ENCODE results near the gene MYOZ3. TPM values are rescaled to one million over a fixed set of nuclear protein-coding genes. Genes with fewer than 3 reads are reported as not detected.

MYOZ3 gene
- total RNA-seq, 1 donor from 2014 or later: 0.40 TPM

GRCh38 chr5:150626853-150627276 is 34.2 kb upstream of the MYOZ3 start:
- DNase-seq (ENCODE audit: low read depth in 2 of 2): peak in 1 of 2 donors; percentile 75

GRCh38 chr5:150627731-150628545 is 33.1 kb upstream of the MYOZ3 start:
- no peak for DNase-seq (ENCODE audit: low read depth in 2 of 2)

- peak in 1 of 2 donors; percentile 36 for DNase-seq (ENCODE audit: low read depth in 2 of 2)
These were observed 32.0 kb upstream of the MYOZ3 start for GRCh38 chr5:150628936-150629485.

DNA sequence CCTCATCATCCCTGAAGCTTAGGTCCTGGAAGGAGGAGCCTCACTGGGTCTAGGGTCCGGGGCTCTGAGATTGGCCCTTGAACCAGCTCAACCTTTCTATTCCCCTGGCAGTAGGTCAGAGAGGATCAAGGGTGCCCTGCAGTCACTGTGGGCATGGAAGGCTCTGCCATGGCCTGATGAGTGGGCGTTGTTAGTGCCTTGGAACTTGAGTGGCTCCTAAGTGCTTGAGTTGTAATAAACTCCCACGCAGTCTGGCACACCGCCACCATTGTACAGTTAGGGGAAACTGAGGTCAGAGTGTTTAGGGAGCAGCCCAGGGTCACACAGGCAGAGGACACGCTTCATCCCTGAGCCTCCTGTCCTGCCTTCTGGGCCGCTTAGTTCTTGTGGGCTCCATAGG is 31.0 kb upstream of the MYOZ3 start:
- no peak for DNase-seq (ENCODE audit: low read depth in 2 of 2)

- no peak for DNase-seq (ENCODE audit: low read depth in 2 of 2)
These were observed 30.4 kb upstream of the MYOZ3 start for GRCh38 chr5:150630461-150631325.

GRCh38 chr5:150631326-150631701 is 29.7 kb upstream of the MYOZ3 start:
- DNase-seq (ENCODE audit: low read depth in 2 of 2): no peak

DNA sequence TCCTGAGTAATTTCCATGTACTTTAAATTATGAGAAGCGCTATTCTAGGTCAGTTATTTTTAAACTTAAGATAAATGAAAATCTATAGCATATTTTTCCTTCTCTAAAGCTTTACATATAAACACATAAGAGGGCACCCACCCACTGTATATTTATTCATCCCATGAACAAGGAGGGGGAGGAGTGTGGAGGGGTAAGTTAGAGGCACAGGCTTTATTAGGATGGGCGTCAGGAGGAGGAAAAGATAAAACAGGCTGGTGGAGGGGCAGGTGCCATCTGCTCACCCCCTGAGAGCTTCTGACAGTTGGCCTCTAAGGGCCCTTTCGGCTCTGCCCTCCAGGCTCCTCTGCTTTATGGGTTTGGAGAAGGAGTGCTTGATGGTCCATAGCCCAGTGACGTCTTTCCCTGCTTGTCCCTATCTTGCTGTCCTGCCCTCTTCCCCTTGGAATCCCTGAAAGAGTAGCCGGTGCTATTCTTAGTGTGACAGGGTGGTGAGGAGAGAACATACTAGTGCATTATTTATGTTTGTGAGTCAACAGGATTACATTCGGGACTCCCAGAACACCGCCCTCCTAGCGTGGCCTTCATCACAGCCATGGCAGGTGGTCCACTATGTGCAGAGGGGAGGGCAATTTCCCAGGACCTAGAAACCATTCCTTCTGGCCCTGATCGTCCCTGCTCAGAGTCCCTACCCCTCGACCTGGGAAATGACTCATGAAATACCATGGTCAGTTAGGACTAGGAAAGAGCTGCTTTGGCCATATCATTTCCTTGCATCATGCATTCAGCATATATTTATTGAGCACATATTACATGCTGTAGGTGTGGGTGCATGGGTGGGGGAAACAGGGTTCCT is 28.5 kb upstream of the MYOZ3 start:
- peak; percentile 38 to 89 for DNase-seq (ENCODE audit: low read depth in 2 of 2)

DNA sequence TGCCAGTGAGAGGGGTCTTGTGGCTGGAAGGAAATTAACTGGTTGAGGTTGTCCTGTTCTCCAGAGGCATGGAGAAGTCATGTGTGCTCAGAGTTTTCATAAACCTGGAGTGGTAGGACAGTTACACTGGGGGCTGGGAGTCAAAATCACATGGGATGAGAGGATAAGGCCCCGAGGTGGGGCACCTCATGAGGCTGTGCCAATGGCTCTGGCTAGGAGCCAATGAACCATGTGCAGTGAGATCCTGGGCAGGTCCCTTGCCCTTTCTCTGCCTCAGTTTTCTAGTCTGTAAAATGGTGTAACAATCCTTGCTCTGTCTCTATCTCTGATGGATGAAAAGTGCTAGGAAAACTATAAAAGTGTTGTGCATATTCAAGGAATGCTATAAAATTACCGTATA is 27.6 kb upstream of the MYOZ3 start:
- DNase-seq (ENCODE audit: low read depth in 2 of 2): no peak

GRCh38 chr5:150636391-150637244 is 24.4 kb upstream of the MYOZ3 start:
- peak; percentile 73 to 79 for DNase-seq (ENCODE audit: low read depth in 2 of 2)

GRCh38 chr5:150637245-150638052 is 23.6 kb upstream of the MYOZ3 start:
- peak in 1 of 2 donors; percentile 91 for DNase-seq (ENCODE audit: low read depth in 2 of 2)

DNA sequence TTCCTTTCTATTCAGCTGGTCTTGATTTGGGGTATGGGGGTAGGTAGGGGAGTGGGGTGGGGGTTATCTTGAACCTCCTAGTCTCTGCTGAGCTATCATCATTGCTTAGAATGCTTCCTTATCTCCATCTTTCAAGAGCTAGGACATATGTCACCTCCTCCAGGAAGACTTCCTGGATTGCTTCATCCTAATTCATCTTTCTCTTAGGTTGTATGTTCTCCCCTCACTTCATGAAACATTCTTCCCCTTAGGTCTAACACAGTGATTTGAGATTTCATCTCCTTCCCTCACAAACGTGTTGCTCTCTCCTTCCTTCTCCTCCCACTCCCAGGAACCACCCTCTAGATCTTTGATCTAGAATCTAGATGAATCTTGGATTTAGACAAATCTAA is 23.0 kb upstream of the MYOZ3 start:
- no peak for DNase-seq (ENCODE audit: low read depth in 2 of 2)

DNA sequence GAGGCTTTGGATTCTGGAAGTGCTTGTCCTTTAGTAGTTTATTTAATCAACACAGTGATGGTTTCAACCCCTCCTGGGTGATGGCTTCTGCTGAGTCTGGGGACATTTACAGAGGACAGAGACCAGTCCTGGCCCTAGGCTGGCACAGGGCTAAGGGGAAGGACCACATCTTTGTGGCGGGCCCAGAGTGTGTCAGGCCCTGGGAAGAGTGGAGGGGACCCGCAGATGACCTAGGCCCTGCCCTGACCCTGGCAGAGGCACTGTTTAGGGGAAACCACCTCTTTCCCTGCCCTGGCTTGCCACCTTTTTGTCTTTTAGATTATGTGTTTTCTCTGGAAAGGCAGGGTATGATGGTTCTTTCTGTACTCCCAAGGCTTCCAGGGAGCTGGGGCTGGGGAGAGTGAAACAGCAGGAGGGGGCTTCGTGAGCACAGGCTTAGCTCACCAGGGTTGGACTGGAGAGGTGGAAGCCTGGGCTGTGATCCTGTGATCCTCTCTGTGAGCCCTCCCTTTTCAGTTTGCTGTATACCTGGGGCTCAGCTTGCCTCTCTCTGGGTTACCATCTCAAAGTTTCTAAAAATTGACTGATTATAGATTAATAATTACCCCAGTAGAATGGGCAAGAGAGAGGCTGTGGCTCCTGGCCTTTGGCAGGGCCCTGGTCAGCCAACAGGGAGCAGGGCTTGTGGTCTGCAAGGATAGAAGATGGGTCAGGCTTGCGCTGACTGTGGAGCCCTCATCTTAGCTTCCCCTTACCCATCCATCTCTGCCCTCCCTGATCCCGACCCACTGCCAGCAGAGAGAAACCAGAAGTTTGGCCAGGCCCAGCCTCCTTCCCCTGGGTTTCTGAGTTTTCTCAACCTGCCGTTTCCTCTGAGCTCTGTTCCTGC is 22.3 kb upstream of the MYOZ3 start:
- DNase-seq (ENCODE audit: low read depth in 2 of 2): no peak

DNA sequence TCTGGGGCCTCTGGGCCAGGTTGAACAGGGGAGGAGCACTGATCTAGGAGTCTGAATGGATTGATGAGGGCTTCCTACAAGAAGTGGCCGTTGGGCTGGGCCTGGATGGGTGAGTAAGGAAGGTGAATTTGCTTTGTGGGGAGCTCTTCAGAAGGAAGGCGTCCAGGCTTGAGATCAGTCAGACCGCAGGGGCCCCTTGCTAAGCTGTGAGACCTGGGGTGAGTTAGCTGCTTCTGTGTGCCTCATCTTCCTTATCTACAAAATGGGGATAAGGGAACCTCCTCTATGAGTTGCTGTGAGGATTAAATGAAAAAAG is 21.7 kb upstream of the MYOZ3 start:
- DNase-seq (ENCODE audit: low read depth in 2 of 2): no peak

GRCh38 chr5:150639751-150640150 is 21.3 kb upstream of the MYOZ3 start:
- DNase-seq (ENCODE audit: low read depth in 2 of 2): peak in 1 of 2 donors; percentile 53

- peak; percentile 67 to 90 for DNase-seq (ENCODE audit: low read depth in 2 of 2)
These were observed 20.6 kb upstream of the MYOZ3 start, which contains the start of gene SYNPO for GRCh38 chr5:150640311-150641005. Gene SYNPO (plus strand): TSS chr5:150640660. CDS start chr5:150648276, 7,616 bp downstream.

- peak; percentile 92 to 96 for DNase-seq (ENCODE audit: low read depth in 2 of 2)
These were observed 20.0 kb upstream of the MYOZ3 start for GRCh38 chr5:150641006-150641570.

DNA sequence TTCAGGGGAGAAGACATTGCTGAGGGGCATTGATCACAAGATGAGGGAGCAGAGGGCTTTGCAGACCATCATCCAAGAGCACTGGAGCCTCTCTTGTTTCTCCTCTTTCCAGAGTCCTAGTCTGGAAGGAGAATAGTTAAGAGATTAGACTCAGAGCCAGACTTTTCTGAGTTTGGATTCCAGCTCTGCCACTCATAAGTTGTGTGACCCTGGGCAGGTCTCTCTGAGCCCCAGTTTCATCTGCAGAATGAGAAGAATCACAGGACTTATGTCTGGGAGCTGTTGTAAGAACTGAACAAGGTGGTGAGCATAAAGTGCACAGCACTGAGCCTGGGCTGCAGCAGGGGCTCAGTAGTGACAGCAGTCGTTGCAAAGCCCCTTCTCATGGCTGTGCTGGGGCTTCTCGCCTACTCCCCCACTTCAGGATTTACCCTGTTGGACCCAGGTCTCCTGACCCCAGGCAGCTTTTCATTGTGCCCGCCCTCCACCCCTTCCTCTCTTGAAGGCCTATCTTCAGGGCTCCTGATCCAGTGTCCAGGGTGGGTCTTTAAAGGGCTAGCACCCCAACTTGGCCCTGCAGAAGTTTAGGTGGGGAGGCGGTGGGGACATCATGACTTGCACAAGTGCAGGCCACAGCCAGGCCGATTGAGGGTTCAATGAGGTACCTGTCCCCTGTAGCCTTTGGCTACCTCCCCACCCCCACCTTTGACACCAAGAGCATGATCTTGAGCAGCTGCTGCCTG is 19.1 kb upstream of the MYOZ3 start:
- DNase-seq (ENCODE audit: low read depth in 2 of 2): no peak
